HG02970 (cell line): ENCODE data around the gene ABCA1.
"Not testable (repeated sequence)": the region's sequence is repeated elsewhere in the genome, so short reads cannot be mapped to it uniquely, and the experiment has no call there.

Experiments used
- ATAC-seq: cut with Tn5 transposase; IDR thresholded peaks from one replicate; pipeline ENCODE4 v1.9.1; 2021; ENCODE audit warnings: mild to moderate bottlenecking, moderate library complexity, moderate number of reproducible peaks; ENCODE audit not compliant: unreplicated experiment, low FRiP score

ABCA1 gene

GRCh38 chr9:104927912-104928740 is at the start of gene ABCA1:
Gene ABCA1 (minus strand): TSS chr9:104928155. CDS start chr9:104903679, 24,476 bp downstream.
- peak; percentile 49 for ATAC-seq

- no peak for ATAC-seq
Observed at GRCh38 chr9:104977580-104977979, 49.6 kb upstream of the ABCA1 start.

- no peak for ATAC-seq
Observed at GRCh38 chr9:104977168-104977567, 49.2 kb upstream of the ABCA1 start.

- not testable (repeated sequence) for ATAC-seq
Observed at GRCh38 chr9:104975966-104976595, 48.1 kb upstream of the ABCA1 start.

GRCh38 chr9:104974053-104974962 is 46.4 kb upstream of the ABCA1 start:
- no peak for ATAC-seq

- ATAC-seq, result no peak
Observed at GRCh38 chr9:104972242-104972866, 44.4 kb upstream of the ABCA1 start.

GRCh38 chr9:104971511-104971910 is 43.6 kb upstream of the ABCA1 start:
- no peak for ATAC-seq

- ATAC-seq, result no peak
Observed at GRCh38 chr9:104970271-104970987, 42.5 kb upstream of the ABCA1 start.

- ATAC-seq, result no peak
Observed at GRCh38 chr9:104969116-104969515, 41.2 kb upstream of the ABCA1 start.

GRCh38 chr9:104968025-104968982 is 40.3 kb upstream of the ABCA1 start:
- peak; percentile 95 for ATAC-seq

GRCh38 chr9:104963076-104963475 is 35.1 kb upstream of the ABCA1 start:
- no peak for ATAC-seq

- ATAC-seq, result no peak
Observed at GRCh38 chr9:104961701-104962359, 33.9 kb upstream of the ABCA1 start.

GRCh38 chr9:104961238-104961637 is 33.3 kb upstream of the ABCA1 start:
- peak; percentile 76 for ATAC-seq

- ATAC-seq, result no peak
Observed at GRCh38 chr9:104960662-104961061, 32.7 kb upstream of the ABCA1 start.

GRCh38 chr9:104958751-104959150 is 30.8 kb upstream of the ABCA1 start:
- ATAC-seq, result no peak

- not testable (repeated sequence) for ATAC-seq
Observed at GRCh38 chr9:104958006-104958405, 30.1 kb upstream of the ABCA1 start.

GRCh38 chr9:104951487-104951886 is 23.5 kb upstream of the ABCA1 start:
- no peak for ATAC-seq

- ATAC-seq, result no peak
Observed at GRCh38 chr9:104950838-104951237, 22.9 kb upstream of the ABCA1 start.
